GM23338 (cell line): ENCODE measurements around the gene ABCA7. TPM values are rescaled to one million over a fixed set of nuclear protein-coding genes. Genes with fewer than 3 reads are reported as not detected.

Experiments used
- ATAC-seq: fragments of 200-7000 bp; cut with Tn5 transposase; 3 replicates; pipeline ENCODE4 v1.9.1; 2020
- DNase-seq: peaks from one replicate; pipeline ENCODE4 v3.0.0-alpha.2; 2015; ENCODE audit warnings: low spot score
- H2AFZ ChIP-seq: fragments of 200-600 bp; sonication (generic); 2 replicates; pipeline ENCODE4 v1.8.0; 2016; ENCODE audit warnings: antibody characterized with exemption, mild to moderate bottlenecking, moderate library complexity
- H3F3A ChIP-seq: fragments of 200-600 bp; sonication (generic); replicated peaks from 2 replicates; pipeline ENCODE4 v1.8.0; 2017; ENCODE audit warnings: antibody characterized with exemption, mixed run types, low read depth
- H3K27ac ChIP-seq: fragments of 200-600 bp; sonication (generic); 2 replicates; pipeline ENCODE4 v1.6.1; 2016; ENCODE audit warnings: low read depth
- H3K27me3 ChIP-seq: fragments of 200-600 bp; sonication (generic); 2 replicates; pipeline ENCODE4 v1.8.0; 2016; ENCODE audit warnings: mild to moderate bottlenecking, mixed run types, moderate library complexity; ENCODE audit not compliant: insufficient read depth
- H3K36me3 ChIP-seq: fragments of 200-600 bp; sonication (generic); 2 replicates; pipeline ENCODE4 v1.8.0; 2016; ENCODE audit warnings: mild to moderate bottlenecking; ENCODE audit not compliant: insufficient read depth
- H3K4me1 ChIP-seq: fragments of 200-600 bp; sonication (generic); 2 replicates; pipeline ENCODE4 v1.8.0; 2016; ENCODE audit warnings: mild to moderate bottlenecking, moderate library complexity; ENCODE audit not compliant: insufficient read depth
- H3K4me2 ChIP-seq: fragments of 200-600 bp; sonication (generic); 2 replicates; pipeline ENCODE4 v1.7.1; 2017; ENCODE audit warnings: mixed run types
- H3K4me3 ChIP-seq: fragments of 200-600 bp; sonication (generic); 2 replicates; pipeline ENCODE4 v1.6.1; 2016; ENCODE audit warnings: mixed run types
- H3K79me2 ChIP-seq: fragments of 200-600 bp; sonication (generic); replicated peaks from 2 replicates; pipeline ENCODE4 v1.8.0; 2017; ENCODE audit warnings: mild to moderate bottlenecking; ENCODE audit not compliant: insufficient read depth
- H3K9me2 ChIP-seq: fragments of 200-600 bp; sonication (generic); 2 replicates; pipeline ENCODE4 v1.8.0; 2017; ENCODE audit not compliant: insufficient read depth
- H4K20me1 ChIP-seq: fragments of 200-600 bp; sonication (generic); replicated peaks from 2 replicates; pipeline ENCODE4 v1.8.0; 2017; ENCODE audit warnings: mild to moderate bottlenecking; ENCODE audit not compliant: insufficient read depth
- H3K27ac Mint-ChIP-seq: 2 replicates; pipeline ENCODE4 v1.8.0; 2020; ENCODE audit warnings: inconsistent platforms, mild to moderate bottlenecking, moderate library complexity, mixed read lengths
- H3K27me3 Mint-ChIP-seq: 3 replicates; pipeline ENCODE4 v1.8.0; 2022; ENCODE audit warnings: low read depth, mild to moderate bottlenecking, moderate library complexity, mixed read lengths, inconsistent platforms; ENCODE audit not compliant: insufficient read depth, poor library complexity
- H3K36me3 Mint-ChIP-seq: 3 replicates; pipeline ENCODE4 v1.8.0; 2021; ENCODE audit warnings: low read depth, mild to moderate bottlenecking, inconsistent platforms, moderate library complexity, mixed read lengths
- H3K4me1 Mint-ChIP-seq: 3 replicates; pipeline ENCODE4 v1.8.0; 2020; ENCODE audit warnings: mild to moderate bottlenecking, inconsistent platforms, mixed read lengths
- H3K4me3 Mint-ChIP-seq: 3 replicates; pipeline ENCODE4 v1.8.0; 2021; ENCODE audit warnings: moderate library complexity, mild to moderate bottlenecking, inconsistent platforms, mixed read lengths
- H3K9me3 Mint-ChIP-seq: 3 replicates; pipeline ENCODE4 v1.8.0; 2020; ENCODE audit warnings: moderate library complexity, mild to moderate bottlenecking, inconsistent platforms, mixed read lengths
- CREB1 ChIP-seq: fragments of 250-450 bp; sonication (Bioruptor Pico); IDR thresholded peaks from 2 replicates; pipeline ENCODE4 v1.5.0; 2020; ENCODE audit warnings: low read depth, mild to moderate bottlenecking, moderate library complexity
- EZH2phosphoT487 ChIP-seq: fragments of 200-600 bp; sonication (generic); IDR thresholded peaks from one replicate; pipeline ENCODE4 v1.8.1; 2018; ENCODE audit warnings: antibody characterized with exemption; ENCODE audit not compliant: unreplicated experiment
- JUNB ChIP-seq: IDR thresholded peaks from one replicate; pipeline ENCODE4 v1.6.1; 2016; ENCODE audit warnings: antibody characterized with exemption; ENCODE audit not compliant: unreplicated experiment
- NANOG ChIP-seq: IDR thresholded peaks from 2 replicates; pipeline ENCODE4 v1.6.1; 2016; ENCODE audit warnings: antibody characterized with exemption, borderline replicate concordance
- REST ChIP-seq: IDR thresholded peaks from one replicate; pipeline ENCODE4 v1.6.1; 2018; ENCODE audit warnings: antibody characterized with exemption; ENCODE audit not compliant: unreplicated experiment
- STAT1 ChIP-seq: IDR thresholded peaks from one replicate; pipeline ENCODE4 v1.6.1; 2016; ENCODE audit warnings: antibody characterized with exemption; ENCODE audit not compliant: unreplicated experiment
- ZNF114 ChIP-seq: fragments of 250-450 bp; sonication (Bioruptor Pico); IDR thresholded peaks from 2 replicates; pipeline ENCODE4 v1.5.0; 2020; ENCODE audit warnings: mild to moderate bottlenecking, moderate library complexity
- ZNF331 ChIP-seq: fragments of 250-450 bp; sonication (Bioruptor Pico); IDR thresholded peaks from 2 replicates; pipeline ENCODE4 v1.5.0; 2020; ENCODE audit warnings: low read depth, mild to moderate bottlenecking, moderate library complexity
- polyA plus RNA-seq: library from polyadenylated mRNA; unstranded; fragments of >200 nt; fragmentation: Nextera tagmentation; extraction: Ambion mirVana; gene quantifications from 2 replicates; pipeline ENCODE4 v1.2.1, GENCODE V29; 2016
- total RNA-seq: library from RNA; depleted of rRNA; stranded (reverse); fragments of >200 nt; shearing (Covaris generic); gene quantifications from 2 replicates; pipeline ENCODE4 v1.2.3, GENCODE V29; 2014
- TF ChIP-seq, protein P1 (sequence below), 2 experiments: fragments of 200-600 bp in 1 of 2; sonication (generic) in 1 of 2; conservative IDR thresholded peaks; 2 replicates each; pipeline versions ENCODE4 v1.5.1 to v1.6.1; 2016 to 2017; ENCODE audit warnings: antibody characterized with exemption in 2 of 2, low read depth in 2 of 2, mild to moderate bottlenecking in 2 of 2, moderate library complexity in 1 of 2
- TF ChIP-seq, protein P2 (sequence below): IDR thresholded peaks from 2 replicates; pipeline ENCODE4 v1.6.1; 2016; ENCODE audit warnings: antibody characterized with exemption
- TF ChIP-seq, protein P3 (sequence below): fragments of 250-450 bp; sonication (Bioruptor Pico); IDR thresholded peaks from 2 replicates; pipeline ENCODE4 v1.5.0; 2020; ENCODE audit warnings: mild to moderate bottlenecking, moderate library complexity

Gene ABCA7
- total and polyA plus RNA-seq, 2 experiments from 2014 or later, result 22.2 to 27.4 TPM

GRCh38 chr19:1090731-1091543 lies 51.0 kb downstream of the ABCA7 start:
- H3K27me3 Mint-ChIP-seq, result peaks cover 13% of the 10 kb centered on the region
- DNase-seq (no peak), ATAC-seq (no peak)
- Histone ChIP-seq H3K79me2 (peaks cover 23% of the 10 kb centered on the region), H3K4me2 (no peak overlapping the region), H2AFZ (no peak overlapping the region), H3K4me3 (no peak overlapping the region), H3K4me1 (no peaks in the 10 kb centered on the region; the same call in 1 of the 2 replicates), H3K9me2 (no peaks in the 10 kb centered on the region), H3K27ac (no peak overlapping the region), H4K20me1 (peaks cover 20% of the 10 kb centered on the region), H3K27me3 (no peaks in the 10 kb centered on the region), H3F3A (0 out of 2 replicates have a peak, but pooled peaks cover 25% of the 10 kb centered on the region), H3K36me3 (peaks cover 9% of the 10 kb centered on the region; the same call in 1 of the 2 replicates)
- no peak overlapping the region for H3K4me3 Mint-ChIP-seq
- H3K4me1 Mint-ChIP-seq, result peaks cover 5% of the 10 kb centered on the region
- no peaks in the 10 kb centered on the region for H3K9me3 Mint-ChIP-seq
- TF ChIP-seq JUNB, result no peak
- TF ChIP-seq, protein P1, sequence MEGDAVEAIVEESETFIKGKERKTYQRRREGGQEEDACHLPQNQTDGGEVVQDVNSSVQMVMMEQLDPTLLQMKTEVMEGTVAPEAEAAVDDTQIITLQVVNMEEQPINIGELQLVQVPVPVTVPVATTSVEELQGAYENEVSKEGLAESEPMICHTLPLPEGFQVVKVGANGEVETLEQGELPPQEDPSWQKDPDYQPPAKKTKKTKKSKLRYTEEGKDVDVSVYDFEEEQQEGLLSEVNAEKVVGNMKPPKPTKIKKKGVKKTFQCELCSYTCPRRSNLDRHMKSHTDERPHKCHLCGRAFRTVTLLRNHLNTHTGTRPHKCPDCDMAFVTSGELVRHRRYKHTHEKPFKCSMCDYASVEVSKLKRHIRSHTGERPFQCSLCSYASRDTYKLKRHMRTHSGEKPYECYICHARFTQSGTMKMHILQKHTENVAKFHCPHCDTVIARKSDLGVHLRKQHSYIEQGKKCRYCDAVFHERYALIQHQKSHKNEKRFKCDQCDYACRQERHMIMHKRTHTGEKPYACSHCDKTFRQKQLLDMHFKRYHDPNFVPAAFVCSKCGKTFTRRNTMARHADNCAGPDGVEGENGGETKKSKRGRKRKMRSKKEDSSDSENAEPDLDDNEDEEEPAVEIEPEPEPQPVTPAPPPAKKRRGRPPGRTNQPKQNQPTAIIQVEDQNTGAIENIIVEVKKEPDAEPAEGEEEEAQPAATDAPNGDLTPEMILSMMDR (conservative IDR thresholded peaks at IDR 0.05; ENCODE audit: low read depth in 2 of 2), result no peak
- no peak for TF ChIP-seq ZNF114 (CRISPR knock-in tag)
- TF ChIP-seq, protein P2, sequence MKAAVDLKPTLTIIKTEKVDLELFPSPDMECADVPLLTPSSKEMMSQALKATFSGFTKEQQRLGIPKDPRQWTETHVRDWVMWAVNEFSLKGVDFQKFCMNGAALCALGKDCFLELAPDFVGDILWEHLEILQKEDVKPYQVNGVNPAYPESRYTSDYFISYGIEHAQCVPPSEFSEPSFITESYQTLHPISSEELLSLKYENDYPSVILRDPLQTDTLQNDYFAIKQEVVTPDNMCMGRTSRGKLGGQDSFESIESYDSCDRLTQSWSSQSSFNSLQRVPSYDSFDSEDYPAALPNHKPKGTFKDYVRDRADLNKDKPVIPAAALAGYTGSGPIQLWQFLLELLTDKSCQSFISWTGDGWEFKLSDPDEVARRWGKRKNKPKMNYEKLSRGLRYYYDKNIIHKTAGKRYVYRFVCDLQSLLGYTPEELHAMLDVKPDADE, result no peak
- TF ChIP-seq, protein P3, sequence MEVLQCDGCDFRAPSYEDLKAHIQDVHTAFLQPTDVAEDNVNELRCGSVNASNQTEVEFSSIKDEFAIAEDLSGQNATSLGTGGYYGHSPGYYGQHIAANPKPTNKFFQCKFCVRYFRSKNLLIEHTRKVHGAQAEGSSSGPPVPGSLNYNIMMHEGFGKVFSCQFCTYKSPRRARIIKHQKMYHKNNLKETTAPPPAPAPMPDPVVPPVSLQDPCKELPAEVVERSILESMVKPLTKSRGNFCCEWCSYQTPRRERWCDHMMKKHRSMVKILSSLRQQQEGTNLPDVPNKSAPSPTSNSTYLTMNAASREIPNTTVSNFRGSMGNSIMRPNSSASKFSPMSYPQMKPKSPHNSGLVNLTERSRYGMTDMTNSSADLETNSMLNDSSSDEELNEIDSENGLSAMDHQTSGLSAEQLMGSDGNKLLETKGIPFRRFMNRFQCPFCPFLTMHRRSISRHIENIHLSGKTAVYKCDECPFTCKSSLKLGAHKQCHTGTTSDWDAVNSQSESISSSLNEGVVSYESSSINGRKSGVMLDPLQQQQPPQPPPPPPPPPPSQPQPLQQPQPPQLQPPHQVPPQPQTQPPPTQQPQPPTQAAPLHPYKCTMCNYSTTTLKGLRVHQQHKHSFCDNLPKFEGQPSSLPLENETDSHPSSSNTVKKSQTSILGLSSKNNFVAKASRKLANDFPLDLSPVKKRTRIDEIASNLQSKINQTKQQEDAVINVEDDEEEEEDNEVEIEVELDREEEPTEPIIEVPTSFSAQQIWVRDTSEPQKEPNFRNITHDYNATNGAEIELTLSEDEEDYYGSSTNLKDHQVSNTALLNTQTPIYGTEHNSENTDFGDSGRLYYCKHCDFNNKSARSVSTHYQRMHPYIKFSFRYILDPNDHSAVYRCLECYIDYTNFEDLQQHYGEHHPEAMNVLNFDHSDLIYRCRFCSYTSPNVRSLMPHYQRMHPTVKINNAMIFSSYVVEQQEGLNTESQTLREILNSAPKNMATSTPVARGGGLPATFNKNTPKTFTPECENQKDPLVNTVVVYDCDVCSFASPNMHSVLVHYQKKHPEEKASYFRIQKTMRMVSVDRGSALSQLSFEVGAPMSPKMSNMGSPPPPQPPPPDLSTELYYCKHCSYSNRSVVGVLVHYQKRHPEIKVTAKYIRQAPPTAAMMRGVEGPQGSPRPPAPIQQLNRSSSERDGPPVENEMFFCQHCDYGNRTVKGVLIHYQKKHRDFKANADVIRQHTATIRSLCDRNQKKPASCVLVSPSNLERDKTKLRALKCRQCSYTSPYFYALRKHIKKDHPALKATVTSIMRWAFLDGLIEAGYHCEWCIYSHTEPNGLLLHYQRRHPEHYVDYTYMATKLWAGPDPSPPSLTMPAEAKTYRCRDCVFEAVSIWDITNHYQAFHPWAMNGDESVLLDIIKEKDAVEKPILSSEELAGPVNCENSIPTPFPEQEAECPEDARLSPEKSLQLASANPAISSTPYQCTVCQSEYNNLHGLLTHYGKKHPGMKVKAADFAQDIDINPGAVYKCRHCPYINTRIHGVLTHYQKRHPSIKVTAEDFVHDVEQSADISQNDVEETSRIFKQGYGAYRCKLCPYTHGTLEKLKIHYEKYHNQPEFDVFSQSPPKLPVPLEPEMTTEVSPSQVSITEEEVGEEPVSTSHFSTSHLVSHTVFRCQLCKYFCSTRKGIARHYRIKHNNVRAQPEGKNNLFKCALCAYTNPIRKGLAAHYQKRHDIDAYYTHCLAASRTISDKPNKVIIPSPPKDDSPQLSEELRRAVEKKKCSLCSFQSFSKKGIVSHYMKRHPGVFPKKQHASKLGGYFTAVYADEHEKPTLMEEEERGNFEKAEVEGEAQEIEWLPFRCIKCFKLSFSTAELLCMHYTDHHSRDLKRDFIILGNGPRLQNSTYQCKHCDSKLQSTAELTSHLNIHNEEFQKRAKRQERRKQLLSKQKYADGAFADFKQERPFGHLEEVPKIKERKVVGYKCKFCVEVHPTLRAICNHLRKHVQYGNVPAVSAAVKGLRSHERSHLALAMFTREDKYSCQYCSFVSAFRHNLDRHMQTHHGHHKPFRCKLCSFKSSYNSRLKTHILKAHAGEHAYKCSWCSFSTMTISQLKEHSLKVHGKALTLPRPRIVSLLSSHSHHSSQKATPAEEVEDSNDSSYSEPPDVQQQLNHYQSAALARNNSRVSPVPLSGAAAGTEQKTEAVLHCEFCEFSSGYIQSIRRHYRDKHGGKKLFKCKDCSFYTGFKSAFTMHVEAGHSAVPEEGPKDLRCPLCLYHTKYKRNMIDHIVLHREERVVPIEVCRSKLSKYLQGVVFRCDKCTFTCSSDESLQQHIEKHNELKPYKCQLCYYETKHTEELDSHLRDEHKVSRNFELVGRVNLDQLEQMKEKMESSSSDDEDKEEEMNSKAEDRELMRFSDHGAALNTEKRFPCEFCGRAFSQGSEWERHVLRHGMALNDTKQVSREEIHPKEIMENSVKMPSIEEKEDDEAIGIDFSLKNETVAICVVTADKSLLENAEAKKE (CRISPR knock-in tag), result no peak
- TF ChIP-seq ZNF331 (CRISPR knock-in tag), result no peak
- TF ChIP-seq STAT1, result no peak
- TF ChIP-seq NANOG, result no peak
- TF ChIP-seq EZH2phosphoT487, result no peak
- no peak for TF ChIP-seq REST
- no peak for TF ChIP-seq CREB1 (CRISPR knock-in tag)
- no peak overlapping the region for H3K27ac Mint-ChIP-seq
- peaks cover 36% of the 10 kb centered on the region for H3K36me3 Mint-ChIP-seq
